ENCODE data around the gene CAPS.
"Not testable (repeated sequence)": the region's sequence is repeated elsewhere in the genome, so short reads cannot be mapped to it uniquely, and the experiment has no call there.

The CAPS gene

GRCh38 chr19:5959260-5960004 lies 45.4 kb downstream of the CAPS start:
- DNase-seq = no peak

- no peak for DNase-seq
These were observed 46.2 kb downstream of the CAPS start for GRCh38 chr19:5960005-5961001.

- not testable (repeated sequence) for DNase-seq
These were observed 47.6 kb downstream of the CAPS start for GRCh38 chr19:5961641-5961968.

GRCh38 chr19:5961969-5962945 lies 48.2 kb downstream of the CAPS start:
- no peak for DNase-seq

GRCh38 chr19:5963259-5963658 lies 49.2 kb downstream of the CAPS start:
- DNase-seq = not testable (repeated sequence)

GRCh38 chr19:5963855-5964254 lies 49.8 kb downstream of the CAPS start:
- no peak for DNase-seq

GRCh38 chr19:5964816-5965565 lies 50.9 kb downstream of the CAPS start:
- DNase-seq = no peak
